Measurements from ENCODE around the gene WDR72.
A peak's percentile ranks its signal among the peaks of the same experiment; 100 is the strongest.
"Not testable (repeated sequence)": the region's sequence is repeated elsewhere in the genome, so short reads cannot be mapped to it uniquely, and the experiment has no call there.

The WDR72 gene

DNA sequence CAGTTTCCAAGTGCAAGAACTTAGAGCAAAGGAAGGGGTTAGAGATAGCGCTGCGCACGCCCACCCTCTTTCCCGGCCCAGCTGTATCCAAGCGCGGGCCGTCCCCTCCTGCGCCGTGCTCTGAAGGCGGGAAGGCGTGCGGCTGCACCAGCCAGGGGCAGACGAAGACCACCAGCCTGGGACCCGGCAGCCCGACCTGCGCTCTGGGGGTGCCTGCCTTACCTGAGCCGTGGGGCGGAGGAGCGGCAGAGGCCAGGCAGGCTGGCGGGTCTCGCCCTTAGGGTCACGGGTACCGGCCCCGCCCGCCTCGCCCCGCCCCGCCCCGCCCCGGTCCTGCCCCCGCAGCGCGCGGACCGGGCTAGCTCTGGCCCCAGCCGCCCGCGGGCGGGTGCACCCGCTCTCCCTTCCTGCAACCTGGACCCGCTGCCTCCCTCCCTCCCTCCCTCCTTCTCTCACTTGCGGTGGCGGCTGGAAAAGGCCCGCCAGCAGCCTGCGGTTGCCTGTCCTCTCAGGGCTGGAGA lies at the start of gene WDR72:
Gene WDR72, minus strand, starts transcription at position 253 of the 521 bp plus-strand sequence. CDS start 26,514 bp downstream, outside the sequence.
- DNase-seq: no peak

DNA sequence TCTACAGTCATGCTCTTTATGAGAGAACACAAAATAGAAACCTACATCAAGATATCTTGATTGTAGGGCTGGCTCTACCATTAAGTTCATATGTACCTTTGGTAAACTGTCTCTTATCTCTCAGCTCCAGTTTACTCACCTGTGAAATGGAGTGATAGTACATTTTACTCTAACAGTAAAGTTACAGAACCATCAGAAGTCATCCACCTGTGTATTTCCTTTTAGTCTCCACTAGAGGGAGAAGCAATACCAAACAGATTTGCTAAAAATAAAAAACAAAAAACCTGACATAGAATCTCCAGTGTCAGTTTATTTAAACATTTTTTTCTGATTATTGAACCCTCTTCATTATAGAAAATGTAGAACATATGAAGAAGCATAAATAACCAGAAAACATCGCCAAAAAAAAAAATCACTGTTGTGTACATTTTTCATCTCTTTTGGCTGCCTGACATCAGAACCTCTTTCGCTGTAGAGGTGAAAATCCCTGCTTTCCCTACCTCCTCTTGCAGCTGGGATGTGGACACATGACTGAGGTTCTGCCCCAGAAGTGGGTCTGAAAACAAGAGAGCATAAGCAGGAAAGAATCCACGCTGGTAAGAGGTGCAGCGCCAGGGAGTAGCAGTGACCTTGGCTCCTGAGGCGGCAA lies 48.7 kb upstream of the WDR72 start:
- DNase-seq: peak; percentile 1

DNA sequence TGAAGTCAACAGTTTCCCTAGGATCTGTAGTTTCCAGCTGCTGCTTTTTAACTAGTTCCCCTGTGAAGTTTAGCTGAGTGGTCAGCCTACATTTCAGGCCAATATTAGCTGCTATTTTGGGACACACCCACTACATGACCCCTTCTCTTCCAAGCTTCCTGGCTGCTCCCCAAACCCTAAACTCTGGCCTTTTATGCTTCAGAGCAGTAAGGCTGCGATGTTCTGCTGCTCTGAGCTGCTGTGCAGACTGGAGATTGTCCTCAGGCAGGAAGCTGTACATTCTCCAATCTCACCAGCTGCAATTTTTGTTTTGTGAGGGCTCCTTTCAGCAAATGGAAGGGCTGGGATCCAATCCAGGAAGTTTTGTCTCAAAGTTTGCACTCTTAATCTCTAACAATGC lies 48.0 kb upstream of the WDR72 start:
- no peak for DNase-seq

DNA sequence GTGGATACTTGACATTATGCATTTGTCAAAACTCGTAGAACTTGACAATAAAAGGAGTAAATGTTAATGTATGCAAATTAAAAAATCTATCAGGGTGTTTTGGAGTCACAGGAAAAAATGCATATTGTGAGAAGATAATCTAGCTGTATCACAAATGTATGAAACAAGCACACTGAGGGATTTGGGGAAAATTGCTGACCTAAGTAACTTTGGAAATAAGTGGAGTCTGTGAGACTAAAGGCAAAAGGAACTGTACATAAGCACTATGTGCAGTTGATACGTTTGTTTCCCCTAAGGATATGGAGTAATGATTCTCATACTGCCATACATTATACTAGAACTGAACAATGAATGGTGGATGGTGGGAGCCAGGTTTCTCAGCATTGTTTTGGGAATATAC lies 43.2 kb upstream of the WDR72 start:
- DNase-seq: no peak

DNA sequence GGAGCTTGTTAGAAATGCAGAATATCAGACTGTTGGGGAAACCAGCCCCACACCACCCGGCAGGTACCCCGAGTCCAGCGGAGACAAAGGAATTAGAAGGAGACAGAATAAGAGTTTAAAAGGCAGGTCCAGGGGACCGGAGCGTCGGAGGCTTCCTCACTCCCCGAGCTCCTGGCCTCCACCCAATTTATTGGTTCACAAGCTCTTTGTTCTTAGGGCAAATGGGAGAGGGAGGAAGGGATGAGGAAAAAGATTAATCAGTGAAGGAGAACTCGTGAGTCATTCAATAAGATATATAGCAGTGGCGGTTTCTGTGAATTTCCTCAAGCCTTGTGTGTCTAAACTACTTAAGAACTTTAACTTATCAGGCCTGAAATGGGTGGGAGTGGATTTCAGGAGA lies 32.1 kb upstream of the WDR72 start:
- no peak for DNase-seq

DNA sequence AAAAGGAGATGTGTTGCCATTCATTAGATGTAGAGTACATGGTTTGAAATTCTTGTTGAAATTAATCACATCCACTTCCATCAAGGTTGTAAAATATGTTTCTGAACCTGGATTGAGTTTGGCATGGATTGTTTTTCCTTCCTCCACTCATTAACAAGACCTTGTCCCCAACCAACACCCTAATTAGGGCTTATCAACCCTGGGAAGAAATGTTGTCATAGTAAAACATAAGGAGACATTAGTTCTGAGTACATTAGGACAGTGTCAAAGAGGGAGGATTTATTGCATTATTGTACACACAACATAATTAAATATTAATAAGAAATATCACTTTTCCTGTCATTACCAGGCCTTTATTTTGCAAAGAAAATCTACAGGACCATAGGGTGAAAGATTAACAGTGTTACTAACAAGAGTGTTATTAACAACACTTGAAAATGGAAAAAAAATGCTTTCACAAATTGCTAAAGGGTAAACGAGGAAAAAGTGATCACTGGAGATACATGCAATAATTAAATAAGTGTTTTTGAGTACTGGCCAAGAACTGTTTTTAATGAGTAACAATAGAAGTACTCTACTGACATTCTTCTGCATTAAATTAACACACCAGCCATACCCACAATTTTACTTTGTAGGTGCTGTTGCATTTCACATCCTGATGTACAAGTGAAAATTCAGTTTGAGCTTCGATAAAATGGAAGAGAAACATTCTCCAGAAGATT lies 30.4 kb upstream of the WDR72 start:
- DNase-seq: no peak

DNA sequence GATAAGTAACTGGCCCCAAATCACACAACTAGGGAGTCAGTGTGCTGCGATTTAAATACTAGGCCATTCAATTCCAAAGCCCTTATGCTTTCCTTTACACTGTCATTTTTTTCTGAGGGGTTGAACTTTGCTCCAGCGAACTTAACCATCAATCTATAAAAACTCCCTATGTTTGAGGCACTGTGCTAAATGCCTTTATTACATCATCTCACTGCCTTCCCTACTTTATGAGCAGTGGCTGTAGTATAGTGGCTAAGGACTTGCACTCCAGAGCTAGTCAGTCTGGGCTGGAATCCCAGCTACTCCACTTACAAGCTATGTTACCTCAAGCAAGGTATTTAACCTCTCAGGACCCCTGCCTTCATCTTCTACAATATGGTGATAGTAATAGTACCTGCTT lies 26.9 kb upstream of the WDR72 start:
- DNase-seq: no peak

DNA sequence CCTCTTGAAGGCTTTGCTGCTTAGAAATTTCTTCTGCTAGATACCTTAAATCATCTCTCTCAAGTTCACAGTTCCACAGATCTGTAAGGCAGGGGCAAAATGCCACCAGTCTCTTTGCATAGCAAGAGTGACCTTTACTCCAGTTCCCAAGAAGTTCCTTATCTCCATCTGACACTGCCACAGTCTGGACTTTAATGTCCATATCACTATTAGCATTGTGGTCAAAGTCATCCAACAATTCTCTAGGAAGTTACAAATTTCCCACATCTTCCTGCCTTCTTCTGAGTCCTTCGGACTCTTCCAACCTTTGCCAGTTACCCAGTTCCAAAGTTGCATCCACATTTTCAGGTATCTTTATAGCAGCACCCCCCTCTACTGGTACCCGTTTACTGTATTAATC lies 25.8 kb upstream of the WDR72 start:
- not testable (repeated sequence) for DNase-seq

DNA sequence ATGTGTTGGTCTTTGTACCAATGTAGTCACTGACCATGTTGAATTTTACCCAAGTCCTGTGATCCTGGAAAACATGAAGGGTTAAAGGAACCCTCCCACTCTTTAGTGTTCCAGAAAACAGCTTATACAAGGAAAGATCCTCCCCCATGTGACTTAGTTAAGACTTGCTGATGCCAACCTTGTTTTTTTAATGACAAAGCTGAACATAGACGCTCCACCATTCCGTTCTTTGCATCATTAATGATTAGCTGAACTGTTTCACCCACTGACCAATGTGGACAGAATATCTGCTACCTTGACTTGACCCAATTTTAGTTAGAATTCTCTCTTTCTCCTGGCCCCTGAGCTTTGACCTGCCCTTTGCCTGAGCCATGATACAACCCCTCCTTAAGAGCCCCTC lies 3.5 kb upstream of the WDR72 start:
- DNase-seq: no peak

DNA sequence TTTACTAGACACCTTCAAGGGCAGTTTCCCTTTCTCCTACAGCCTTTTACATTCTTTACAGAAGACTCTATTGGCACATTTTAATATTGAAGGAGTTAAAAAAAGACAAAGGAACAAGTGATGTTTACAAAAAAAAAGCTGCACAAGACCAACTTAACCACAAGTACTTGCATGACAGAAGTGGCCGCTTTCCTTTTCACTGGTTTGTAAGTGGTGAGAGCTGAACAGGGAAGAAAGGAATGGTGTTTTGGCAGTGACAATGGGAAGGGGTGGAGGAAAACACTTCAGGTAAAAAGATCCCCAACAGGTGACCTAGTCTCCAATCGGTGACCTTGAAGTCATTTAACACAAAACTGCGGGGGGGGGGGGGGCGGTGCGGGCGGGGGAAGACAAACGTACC lies 1.1 kb downstream of the WDR72 start:
- no peak for DNase-seq

DNA sequence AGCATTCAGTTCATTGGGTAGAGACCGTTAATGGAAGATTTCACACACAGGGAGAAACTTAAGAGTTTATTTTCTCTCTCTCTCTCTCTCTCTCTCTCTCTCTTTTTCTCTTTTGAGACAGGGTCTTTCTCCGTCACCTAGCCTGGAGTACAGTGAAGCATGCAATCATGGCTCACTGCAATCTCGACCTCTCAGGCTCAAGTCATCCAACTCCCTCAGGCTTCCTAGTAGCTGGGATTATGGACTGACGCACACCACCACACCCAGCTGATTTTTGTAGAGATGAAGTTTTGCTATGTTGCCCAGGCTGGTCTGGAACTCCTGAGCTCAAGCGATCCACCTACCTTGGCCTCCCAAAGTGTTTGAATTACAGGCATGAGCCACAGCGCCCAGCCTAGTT lies 1.6 kb downstream of the WDR72 start:
- DNase-seq: no peak

DNA sequence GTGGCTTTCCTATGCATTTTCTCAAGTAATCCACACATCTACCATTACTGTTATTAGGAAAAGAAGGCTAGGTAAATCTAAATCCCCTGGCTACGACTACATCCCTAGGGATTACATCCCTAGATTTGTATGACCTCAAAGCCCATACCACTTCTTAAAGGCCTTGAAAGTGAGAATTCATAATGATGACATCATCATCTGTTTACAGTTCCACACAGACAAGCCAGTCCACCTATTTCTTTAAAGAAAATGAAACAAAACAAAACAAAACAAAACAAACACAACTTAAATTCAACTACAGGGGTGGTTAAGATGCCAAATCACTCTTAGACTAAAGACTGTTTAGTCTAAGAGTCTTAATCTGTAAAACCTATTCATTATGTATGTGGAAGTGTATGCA lies 5.7 kb downstream of the WDR72 start:
- no peak for DNase-seq

DNA sequence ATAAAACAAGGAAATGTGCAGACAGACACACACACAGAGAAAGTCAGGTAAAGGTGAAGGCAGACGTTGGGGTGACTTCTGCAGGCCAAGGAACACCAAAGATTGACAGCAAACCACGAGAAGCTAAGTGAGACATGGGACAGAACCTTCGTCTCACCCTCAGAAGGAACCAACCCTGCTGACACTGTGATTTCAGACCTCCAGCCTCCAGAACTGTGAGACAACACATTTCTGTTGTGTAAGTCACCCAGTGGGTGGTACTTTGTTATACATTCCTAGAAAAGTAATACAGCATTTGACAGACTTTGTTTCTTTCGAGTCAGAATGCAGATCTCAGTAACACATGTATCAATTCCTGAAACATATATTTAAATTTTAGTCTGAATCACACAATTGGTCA lies 7.1 kb downstream of the WDR72 start:
- no peak for DNase-seq

DNA sequence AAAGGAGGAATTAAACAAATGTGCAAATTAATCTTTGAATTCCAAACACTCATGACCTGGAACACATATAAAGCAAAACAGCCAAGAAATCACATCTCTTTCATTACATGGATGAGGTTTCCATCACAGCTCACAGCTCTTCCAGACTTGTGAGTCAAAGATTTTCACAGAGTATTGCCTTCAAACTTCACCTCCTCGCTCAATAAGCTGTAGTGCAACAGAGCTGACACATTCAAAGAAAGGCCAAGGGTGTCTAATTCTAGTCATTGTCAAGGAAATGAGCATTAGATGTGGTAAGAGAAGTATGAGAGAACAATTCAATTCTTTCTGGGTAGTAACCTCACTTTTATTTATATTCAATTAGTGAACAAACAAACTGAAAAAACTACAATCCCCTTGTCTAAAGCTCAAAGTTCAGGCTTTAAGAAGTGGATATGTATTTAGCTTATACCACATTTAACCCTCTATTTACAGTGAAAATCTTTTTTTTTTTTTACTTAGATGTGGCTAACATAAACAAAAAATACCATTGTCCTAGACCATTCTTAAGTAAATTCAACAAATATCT lies 11.9 kb downstream of the WDR72 start:
- no peak for DNase-seq

DNA sequence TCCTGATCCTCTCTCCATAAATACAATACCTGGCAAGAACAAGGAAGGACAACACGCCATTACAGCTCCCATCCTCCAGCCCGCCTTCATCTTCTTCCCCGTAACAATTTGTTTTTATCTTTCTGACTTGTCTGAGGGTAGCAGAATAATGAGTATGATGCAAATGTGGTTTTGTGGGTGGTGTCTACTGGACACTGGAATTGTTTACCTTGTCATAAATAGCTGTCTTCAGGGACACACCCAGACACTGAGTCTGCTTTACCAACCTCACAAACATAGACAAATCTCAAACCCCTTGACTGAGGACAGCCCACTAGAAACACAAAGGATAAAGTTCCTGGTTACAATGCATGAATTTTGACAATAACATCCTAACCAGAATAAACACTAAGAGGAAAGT lies 13.4 kb downstream of the WDR72 start:
- DNase-seq: no peak

DNA sequence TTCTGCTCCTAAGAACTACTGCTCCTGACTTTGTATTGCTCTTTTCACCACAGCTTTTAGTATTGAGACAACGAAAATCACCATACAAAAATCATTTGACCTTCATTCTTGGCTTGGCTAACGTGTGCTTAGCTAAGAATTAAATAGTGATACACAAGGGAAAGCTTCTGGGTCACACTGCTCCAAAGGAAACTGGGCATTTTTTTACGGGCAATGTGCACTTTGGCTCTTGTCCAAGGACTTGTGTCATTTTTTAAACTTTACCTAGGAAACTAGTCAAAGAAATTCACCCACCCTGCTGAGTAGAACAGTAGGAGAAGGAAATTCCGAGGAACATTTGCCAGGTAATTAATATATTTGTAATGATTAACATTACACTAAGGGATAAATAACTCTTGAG lies 19.8 kb downstream of the WDR72 start:
- no peak for DNase-seq

DNA sequence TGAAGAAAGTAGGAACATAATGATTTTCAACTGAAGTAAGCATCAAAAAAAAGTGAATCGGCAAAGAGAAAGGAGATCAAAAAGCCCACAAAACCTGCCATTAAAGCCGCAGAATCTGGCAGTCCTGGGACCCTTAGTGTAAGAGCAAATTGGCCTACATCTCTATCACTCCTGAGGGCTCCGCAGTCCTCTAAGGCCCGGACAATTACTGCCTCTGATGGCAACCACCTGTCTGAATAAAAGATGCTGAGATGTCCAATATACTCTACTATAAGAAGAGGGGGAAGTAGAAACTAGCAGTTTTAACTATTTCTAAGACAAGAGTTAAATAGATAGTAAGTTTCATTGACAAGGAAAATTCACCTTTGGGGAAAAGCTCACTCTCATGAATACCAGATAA lies 20.3 kb downstream of the WDR72 start:
- no peak for DNase-seq

DNA sequence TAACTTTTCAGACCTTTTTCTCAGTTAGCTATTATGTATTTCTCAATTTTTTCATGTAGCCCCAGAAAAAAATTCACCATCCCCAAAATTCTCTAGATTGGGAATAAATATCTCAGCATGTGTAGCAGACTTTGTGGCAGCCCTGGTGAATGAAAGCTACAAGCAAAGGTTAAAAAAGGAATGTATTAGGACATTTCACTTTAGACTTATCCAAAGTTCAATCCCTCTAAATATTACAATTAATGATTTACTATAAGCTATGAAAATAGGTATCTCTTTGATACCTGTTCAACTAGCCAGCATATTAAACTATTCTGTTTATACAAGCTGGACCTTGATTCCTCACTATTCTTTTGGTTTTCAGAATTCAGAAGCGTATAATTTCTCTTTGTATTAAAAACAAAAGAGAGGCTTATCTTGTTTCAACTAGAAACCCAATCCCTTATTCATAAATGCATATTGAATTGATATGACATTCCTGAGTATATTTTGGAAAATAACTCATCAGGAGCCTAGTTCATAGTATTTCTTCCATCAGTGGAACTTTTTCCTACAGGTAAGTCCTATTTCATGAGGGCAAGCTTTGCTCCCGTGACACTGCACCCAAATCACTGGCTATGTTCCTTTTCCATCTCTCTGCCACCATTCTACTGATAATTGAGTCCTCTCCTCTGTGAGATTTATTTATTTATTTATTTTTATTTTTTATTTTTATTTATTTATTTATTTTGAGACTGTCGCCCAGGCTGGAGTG lies 38.0 kb downstream of the WDR72 start:
- DNase-seq: no peak

DNA sequence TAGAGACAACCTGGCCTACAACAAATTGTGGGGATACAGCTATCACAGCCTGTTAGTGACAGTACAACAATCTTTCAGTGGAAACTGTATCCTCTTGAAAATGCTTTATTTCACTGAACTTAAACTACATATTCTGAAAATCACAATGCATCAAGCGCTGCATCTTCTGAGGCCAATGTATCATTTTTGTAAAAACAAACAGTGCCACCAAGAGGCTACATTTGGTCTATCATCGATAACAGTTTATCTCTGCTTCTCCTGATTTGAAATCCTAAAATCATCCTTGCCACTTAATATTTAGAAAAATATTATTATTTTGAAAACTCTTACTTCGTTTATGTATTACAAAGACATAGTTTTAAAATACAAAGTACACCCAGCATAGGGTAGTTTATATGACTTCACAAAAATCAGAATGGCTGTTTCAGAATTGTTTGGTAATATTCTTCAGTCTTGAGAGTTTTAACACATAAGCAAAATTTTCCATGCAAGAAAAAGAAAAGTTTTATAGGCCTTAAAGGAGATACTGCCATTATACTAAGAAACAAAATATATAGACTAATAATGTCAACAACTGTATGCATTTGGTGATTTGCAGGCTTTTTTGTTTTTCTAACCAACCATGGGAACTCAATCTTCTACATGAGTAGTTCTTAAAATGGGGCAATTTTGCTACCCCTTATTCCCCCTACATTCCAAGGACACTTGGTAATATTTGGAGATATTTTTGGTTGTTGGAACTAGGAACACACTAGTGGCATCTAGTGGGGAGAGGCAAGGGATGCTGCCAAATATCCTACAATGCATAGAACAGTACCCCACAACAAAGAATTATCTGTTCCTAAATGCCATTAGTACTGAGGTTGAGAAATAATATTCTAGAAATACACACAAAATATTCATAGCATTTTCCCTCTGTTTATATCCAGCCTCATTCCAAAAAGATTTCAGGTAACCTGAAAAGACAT lies 42.3 kb downstream of the WDR72 start:
- DNase-seq: peak; percentile 1

DNA sequence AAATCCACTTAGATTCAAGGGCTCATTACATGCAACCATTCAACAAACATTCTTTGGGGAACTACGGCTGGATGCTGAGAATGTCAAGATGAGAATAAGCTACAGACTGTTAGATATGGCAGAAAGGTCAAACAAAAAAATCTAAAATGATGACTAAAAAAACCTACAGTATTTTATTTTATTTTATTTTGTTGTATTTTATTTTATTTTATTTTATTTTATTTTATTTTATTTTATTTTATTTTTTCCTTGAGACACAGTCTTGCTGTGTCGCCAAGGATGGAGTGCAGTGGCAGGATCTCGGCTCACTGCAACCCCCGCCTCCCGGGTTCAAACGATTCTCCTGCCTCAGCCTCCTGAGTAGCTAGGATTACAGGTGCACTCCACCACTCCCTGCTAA lies 46.2 kb downstream of the WDR72 start:
- DNase-seq: no peak

DNA sequence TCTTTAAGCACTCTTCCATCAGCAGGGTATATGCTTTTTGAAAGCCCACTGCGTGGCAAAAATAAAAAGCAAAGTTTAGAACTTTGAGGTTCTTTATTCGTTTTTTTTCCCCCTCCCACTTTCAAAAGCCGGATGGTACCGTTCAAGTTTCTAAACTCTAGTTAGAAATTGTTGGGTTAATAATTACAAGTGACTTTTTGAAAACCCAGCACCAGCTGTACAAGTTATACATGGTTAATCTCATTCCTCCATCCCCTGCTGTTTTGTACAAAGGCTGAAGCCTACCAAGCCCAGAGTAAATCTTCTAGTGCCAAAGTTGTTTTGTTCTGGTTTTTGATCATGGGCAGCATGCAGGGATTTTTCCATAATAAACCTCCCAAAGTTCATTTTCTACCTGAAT lies 48.6 kb downstream of the WDR72 start:
- no peak for DNase-seq

DNA sequence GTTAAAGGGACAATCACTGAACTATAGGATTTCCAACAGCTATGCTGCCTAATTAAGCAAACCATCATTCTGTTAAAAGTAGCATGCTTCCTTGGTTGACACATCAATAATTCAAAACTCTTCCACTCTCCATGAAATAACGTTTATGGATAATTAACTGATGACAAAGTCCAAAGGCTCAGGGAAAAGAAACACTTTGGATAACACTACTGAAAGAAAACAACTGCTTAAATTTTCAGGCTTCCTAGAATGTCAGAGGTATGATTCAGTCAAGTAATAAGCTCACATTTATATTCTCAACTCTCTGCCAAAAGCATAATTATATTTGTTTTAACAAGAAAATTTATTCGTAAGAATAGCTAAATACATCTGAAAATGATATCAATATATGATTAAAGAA lies 49.6 kb downstream of the WDR72 start:
- no peak for DNase-seq

All from fibroblast of skin of right quadriceps (primary cell).